Epithelial cell of esophagus (primary cell): ENCODE results near the gene ATOSB.

Experiments
- DNase-seq: peaks from one replicate; pipeline ENCODE4 v3.0.0; 2010; ENCODE audit warnings: low read depth
- H3K4me3 ChIP-seq: 2 replicates; pipeline ENCODE4 v1.5.1; 2011; ENCODE audit warnings: mild to moderate bottlenecking, low read length, control low read depth
- TF ChIP-seq, protein P1 (sequence below): IDR thresholded peaks from 2 replicates; pipeline ENCODE4 v1.5.1; 2011; ENCODE audit warnings: low read depth, mild to moderate bottlenecking, low read length, control low read depth, inconsistent platforms; ENCODE audit not compliant: insufficient read depth; ENCODE audit errors: missing control alignments

Gene ATOSB

DNA sequence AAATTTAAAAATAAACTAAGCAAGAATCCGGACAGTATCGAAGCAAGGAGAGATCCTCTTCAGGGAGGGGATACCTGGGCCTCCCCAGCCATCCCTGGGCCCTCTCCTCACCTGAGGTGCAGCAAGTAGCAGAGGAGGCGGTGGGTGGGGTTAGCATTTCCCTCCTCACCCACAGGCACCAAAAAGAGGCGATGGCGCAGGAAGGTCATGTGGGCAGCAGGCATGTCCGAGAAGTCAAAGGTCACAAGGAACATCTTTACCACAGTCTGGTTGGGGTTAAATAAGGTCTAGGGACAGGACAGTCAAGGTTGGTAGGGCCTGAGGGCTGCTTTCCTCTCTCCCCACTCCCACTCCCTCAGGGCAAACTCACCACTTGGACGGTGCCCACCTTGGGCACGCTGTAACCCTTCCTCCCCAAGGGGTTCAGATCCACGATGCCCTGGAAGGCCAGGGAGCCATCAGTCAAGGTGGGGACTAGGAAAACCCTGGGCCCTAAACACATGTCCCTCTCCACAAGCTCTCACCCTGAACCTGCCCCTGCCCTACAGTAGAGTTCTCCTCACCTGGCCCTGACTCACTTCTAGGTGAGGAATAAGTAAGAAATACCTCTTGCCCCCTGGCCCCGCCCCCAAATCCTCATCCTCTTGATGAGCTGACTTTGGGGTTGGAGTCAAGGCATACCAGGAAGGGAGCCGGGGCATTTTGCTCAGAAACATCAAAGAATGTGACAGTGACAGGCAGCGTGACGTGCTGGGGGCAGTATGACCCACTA is 9.9 kb downstream of the ATOSB start:
- TF ChIP-seq, protein P1, sequence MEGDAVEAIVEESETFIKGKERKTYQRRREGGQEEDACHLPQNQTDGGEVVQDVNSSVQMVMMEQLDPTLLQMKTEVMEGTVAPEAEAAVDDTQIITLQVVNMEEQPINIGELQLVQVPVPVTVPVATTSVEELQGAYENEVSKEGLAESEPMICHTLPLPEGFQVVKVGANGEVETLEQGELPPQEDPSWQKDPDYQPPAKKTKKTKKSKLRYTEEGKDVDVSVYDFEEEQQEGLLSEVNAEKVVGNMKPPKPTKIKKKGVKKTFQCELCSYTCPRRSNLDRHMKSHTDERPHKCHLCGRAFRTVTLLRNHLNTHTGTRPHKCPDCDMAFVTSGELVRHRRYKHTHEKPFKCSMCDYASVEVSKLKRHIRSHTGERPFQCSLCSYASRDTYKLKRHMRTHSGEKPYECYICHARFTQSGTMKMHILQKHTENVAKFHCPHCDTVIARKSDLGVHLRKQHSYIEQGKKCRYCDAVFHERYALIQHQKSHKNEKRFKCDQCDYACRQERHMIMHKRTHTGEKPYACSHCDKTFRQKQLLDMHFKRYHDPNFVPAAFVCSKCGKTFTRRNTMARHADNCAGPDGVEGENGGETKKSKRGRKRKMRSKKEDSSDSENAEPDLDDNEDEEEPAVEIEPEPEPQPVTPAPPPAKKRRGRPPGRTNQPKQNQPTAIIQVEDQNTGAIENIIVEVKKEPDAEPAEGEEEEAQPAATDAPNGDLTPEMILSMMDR, result no peak
- no peak overlapping the region for H3K4me3 ChIP-seq
- no peak for DNase-seq

DNA sequence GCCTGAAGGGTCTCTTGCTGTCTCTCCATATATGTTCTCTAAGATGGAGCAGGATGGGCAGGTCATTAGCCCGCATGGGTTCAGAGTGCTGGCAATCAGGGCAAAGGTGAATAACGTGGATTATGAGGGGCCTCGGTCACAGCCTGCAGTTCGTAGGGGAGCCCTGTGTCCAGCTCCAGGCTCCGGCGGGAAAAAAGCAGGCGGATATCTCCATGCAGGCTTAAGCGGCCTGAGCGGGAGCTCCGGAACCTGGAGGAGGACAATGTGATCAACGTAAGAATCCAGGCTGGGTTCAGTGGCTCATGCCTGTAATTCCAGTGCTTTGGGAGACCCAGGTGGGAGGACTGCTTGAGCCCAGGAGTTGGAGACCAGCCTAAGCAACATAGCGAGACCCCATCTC is 10.5 kb downstream of the ATOSB start:
- no peak overlapping the region for H3K4me3 ChIP-seq
- no peak for DNase-seq
- TF ChIP-seq, protein P1, result no peak

DNA sequence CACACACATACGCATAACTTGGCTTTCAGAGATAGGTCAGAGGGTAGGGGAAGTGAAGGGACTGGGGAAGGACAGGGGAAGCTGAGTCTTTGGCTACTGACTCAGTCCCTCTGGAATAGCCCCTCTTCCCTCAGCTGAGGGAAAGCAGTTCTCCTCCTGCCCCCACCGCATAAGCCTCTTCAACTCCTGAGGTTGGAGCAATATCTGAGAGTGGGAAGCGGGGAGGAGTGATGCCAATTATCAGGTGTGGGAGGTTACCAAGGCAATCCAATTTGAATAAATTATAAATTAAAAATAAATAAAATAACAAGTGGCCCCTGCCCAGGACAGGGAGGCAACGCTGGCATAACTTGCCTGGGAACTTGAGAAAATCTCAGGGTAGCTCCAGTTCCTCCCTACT is 11.1 kb downstream of the ATOSB start:
- DNase-seq, result no peak
- no peak overlapping the region for H3K4me3 ChIP-seq
- TF ChIP-seq, protein P1, result no peak

DNA sequence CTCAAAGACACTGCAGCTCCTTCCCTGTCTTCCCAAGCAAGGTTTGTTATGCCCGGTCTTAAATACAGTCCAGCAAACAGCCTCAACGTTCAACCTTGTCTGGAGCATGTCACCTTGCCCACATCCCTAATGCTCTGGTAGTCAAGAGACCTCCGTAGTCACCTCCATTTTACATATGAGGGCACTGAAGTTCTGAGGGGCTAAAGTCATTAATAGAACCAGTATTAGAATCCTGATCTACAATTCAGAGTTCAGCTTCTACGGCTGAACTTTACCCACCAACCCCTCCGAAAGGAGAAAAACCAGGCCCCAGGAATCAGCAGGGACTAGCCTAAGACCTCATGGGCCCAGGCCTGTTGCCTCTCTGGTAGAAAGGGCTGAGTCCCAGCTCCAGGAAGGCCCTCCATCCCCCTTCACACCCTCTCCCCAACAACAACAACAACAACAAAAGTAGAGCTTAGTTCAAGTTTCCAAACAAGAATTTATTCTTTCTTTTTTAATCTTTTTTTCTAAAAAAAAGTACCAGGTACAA is 11.9 kb downstream of the ATOSB start:
- no peak for DNase-seq
- H3K4me3 ChIP-seq, result peak overlapping the region; percentile 88
- TF ChIP-seq, protein P1, result no peak

DNA sequence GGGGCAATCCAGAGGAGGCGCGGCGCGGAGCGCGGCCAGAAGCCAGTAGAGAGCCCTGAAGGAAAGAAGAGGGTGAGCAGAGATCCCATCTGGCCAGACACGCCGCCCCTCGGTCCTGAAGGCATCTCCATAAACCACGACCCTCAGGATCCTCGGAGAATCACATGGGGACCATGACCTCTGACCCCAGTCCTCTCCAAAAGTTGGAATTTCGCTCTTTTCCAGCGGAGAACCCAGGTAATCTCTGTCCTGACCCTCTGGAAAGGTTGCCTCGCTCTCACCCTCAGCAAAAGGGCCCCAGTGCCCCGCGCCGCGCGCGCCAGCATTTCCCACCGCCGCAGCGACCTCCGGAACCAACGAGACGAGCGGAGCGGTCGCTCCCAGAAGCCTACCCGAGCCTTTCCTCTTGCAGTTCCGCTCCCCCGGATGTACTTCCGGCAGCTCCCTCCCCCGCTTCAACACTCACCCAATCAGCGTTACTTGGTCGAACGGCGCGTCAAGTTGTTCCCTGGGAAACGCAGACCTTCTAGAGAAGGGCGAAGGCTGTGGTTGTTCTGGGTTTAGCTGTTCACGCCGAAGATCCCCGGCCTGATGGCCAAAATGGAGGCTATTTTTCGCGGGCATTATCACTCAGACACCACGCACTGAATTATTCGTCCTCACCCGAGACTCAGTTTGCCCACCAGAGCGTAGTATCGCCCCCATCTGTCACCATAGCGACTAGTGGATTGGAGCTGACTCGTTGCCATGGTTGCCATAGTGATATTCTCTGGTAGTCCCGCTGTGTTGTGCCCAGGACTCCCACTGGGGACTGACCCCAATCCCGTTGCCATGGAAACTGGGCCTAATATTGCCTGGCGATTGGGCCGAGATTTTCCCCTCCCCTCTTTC is 12.6 kb downstream of the ATOSB start, which contains the start of gene STOML2:
Gene STOML2 (minus strand): TSS at position 363 of the 891 bp plus-strand sequence. CDS start 37 bp downstream, at position 326.
- TF ChIP-seq, protein P1, result no peak
- peak; percentile 97 for DNase-seq
- peak within 1 kb of the TSS; percentile 88 for H3K4me3 ChIP-seq

DNA sequence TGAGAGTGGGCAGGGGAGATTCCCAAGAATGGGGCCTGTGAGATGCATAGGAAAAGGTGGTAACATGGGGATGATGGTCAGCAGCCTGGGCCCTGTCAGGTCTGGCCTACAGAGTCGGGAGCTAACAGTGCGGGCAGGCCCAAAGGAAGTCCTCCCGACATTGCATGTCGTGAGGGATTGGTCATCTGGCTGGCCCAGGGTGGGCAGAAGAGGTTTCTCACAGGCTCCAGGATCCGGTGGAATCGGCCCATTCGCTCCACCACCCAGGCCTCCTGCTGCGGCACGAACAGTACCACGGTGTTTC is 13.2 kb downstream of the ATOSB start:
- DNase-seq, result peak; percentile 16
- peak overlapping the region; percentile 88 for H3K4me3 ChIP-seq
- TF ChIP-seq, protein P1, result no peak
